Body of pancreas (tissue), 4 donors: ENCODE measurements around the gene SSR1. TPM values are rescaled to one million over a fixed set of nuclear protein-coding genes. Genes with fewer than 3 reads are reported as not detected.

Experiments
- ATAC-seq: fragments of 150-250 bp; one replicate; pipeline ENCODE4 v1.9.1; 2016
- DNase-seq, 4 donors: peaks; one replicate each; pipeline ENCODE4 v3.0.0-alpha.2; 2019
- H3K27ac ChIP-seq, 4 donors: fragments of 200-600 bp; sonication (generic); 1 replicate in 3 of 4; 2 replicates in 1 of 4; pipeline versions ENCODE4 v1.5.1 to v1.6.1; 2016 to 2019; ENCODE audit warnings: mild to moderate bottlenecking in 1 of 4, mixed read lengths in 1 of 4, moderate library complexity in 1 of 4
- H3K27me3 ChIP-seq, 2 donors: fragments of 200-600 bp; sonication (generic); one replicate each; pipeline ENCODE4 v1.6.0; 2016; ENCODE audit warnings: mild to moderate bottlenecking in 1 of 2
- H3K36me3 ChIP-seq, 2 donors: fragments of 200-600 bp; sonication (generic); replicated peaks in 1 of 2; 2 replicates each; pipeline ENCODE4 v1.5.1; 2016; ENCODE audit warnings: low read depth in 2 of 2; ENCODE audit not compliant: insufficient read depth in 1 of 2
- H3K4me1 ChIP-seq: fragments of 200-600 bp; sonication (generic); one replicate; pipeline ENCODE4 v1.6.0; 2016
- H3K4me3 ChIP-seq, 2 donors: fragments of 200-600 bp; sonication (generic); 1 replicate in 1 of 2; 2 replicates in 1 of 2; pipeline ENCODE4 v1.5.1; 2016 to 2019
- H3K9me3 ChIP-seq, 3 donors: fragments of 200-600 bp; sonication (generic); 1 replicate in 2 of 3; 2 replicates in 1 of 3; pipeline ENCODE4 v1.5.1; 2016
- POLR2A ChIP-seq, 3 donors: fragments of 450-650 bp; IDR thresholded peaks; one replicate each; pipeline ENCODE4 v1.6.1; 2016; ENCODE audit warnings: antibody characterized with exemption in 3 of 3, mild to moderate bottlenecking in 2 of 3
- WGBS, 2 donors: methylation state at CpG; one replicate each; pipeline ENCODE4 v1.1.5; 2017; 5-methylcytosine and 5-hydroxymethylcytosine counted together
- intact Hi-C: fragments of 100-400 bp; cut with DNase I; formaldehyde crosslinking; loops from one replicate; pipeline ENCODE4 v1.15.1; 2023
- total RNA-seq, 2 donors: library from RNA; depleted of rRNA; stranded (reverse); fragments of >200 nt; gene quantifications; one replicate each; pipeline ENCODE4 v1.1.0, GENCODE V29; 2016
- TF ChIP-seq, protein P1 (sequence below), 7 experiments: fragments of 450-650 bp in 4 of 7; fragments of 200-600 bp in 3 of 7; sonication (generic) in 3 of 7; IDR thresholded peaks; one replicate each; pipeline ENCODE4 v1.5.1; 2016 to 2019; ENCODE audit warnings: antibody characterized with exemption in 7 of 7

SSR1 gene
- total RNA-seq, 2 donors from 2014 or later, result 50.1 TPM

DNA sequence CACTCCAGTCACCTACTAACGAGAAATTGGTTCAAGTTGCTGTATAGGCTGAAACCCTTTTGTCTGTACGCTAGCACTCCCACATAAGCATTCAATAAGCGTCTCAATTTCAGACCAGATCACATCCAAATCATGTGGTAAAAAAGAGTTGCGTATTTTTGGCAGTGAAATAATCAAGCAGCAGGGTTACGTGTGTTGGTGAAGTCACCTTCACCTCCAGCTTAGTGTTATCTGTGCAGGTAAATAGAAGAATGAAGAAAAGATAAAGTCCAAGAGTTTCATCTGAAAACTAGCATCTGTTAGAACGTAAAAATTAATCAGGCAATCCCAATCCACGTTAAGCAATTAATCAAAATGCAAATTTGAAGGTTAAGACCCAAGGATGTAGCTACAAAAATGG is 11.3 kb downstream of the SSR1 start:
- Histone ChIP-seq H3K27ac (peak overlapping the region in 2 of 4 donors; percentile 50 to 52), H3K9me3 (no peaks in the 10 kb centered on the region), H3K4me1 (peaks cover 33% of the 10 kb centered on the region), H3K27me3 (no peaks in the 10 kb centered on the region), H3K36me3 (peaks cover 15 to 23% of the 10 kb centered on the region in 2 donors), H3K4me3 (no peak overlapping the region)
- TF ChIP-seq, protein P1, sequence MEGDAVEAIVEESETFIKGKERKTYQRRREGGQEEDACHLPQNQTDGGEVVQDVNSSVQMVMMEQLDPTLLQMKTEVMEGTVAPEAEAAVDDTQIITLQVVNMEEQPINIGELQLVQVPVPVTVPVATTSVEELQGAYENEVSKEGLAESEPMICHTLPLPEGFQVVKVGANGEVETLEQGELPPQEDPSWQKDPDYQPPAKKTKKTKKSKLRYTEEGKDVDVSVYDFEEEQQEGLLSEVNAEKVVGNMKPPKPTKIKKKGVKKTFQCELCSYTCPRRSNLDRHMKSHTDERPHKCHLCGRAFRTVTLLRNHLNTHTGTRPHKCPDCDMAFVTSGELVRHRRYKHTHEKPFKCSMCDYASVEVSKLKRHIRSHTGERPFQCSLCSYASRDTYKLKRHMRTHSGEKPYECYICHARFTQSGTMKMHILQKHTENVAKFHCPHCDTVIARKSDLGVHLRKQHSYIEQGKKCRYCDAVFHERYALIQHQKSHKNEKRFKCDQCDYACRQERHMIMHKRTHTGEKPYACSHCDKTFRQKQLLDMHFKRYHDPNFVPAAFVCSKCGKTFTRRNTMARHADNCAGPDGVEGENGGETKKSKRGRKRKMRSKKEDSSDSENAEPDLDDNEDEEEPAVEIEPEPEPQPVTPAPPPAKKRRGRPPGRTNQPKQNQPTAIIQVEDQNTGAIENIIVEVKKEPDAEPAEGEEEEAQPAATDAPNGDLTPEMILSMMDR (IDR thresholded peaks at IDR 0.05), result no peak
- no peak for TF ChIP-seq POLR2A (IDR thresholded peaks at IDR 0.05)
- DNase-seq (no peak), ATAC-seq (peak; percentile 48)
- 46 to 47% methylated on average over 7 of the region's 7 CpGs for WGBS, 2 donors
- intact Hi-C loops, result loop anchor here (10.0 kb wide), 1 partner anchor 273 kb away; no protein-coding TSS in a partner anchor

GRCh38 chr6:7300926-7301325 is 12.1 kb downstream of the SSR1 start:
- Histone ChIP-seq H3K36me3 (peaks cover 15 to 27% of the 10 kb centered on the region in 2 donors), H3K27me3 (no peaks in the 10 kb centered on the region), H3K9me3 (no peaks in the 10 kb centered on the region), H3K4me1 (peaks cover 27% of the 10 kb centered on the region), H3K27ac (peak overlapping the region in 1 of 4 donors; percentile 50), H3K4me3 (no peak overlapping the region)
- TF ChIP-seq, protein P1 (IDR thresholded peaks at IDR 0.05), result no peak
- TF ChIP-seq POLR2A (IDR thresholded peaks at IDR 0.05), result no peak
- DNase-seq (no peak), ATAC-seq (no peak)
- intact Hi-C loops, result loop anchor here (10.0 kb wide), 1 partner anchor 274 kb away; no protein-coding TSS in a partner anchor
- 48 to 65% methylated on average over 5 of the region's 5 CpGs for WGBS, 2 donors

- ATAC-seq (no peak), DNase-seq (no peak)
- H3K4me1 ChIP-seq, result peaks cover 19% of the 10 kb centered on the region
- no peak overlapping the region for H3K27ac ChIP-seq
- WGBS, 2 donors, result 82 to 89% methylated on average over 1 of the region's 1 CpG
- H3K9me3 ChIP-seq, result no peaks in the 10 kb centered on the region
- intact Hi-C loops, result no loop called here
- H3K27me3 ChIP-seq, result no peaks in the 10 kb centered on the region
- H3K36me3 ChIP-seq, result peaks cover 15 to 25% of the 10 kb centered on the region in 2 donors
- TF ChIP-seq, protein P1 (IDR thresholded peaks at IDR 0.05), result no peak
- no peak for TF ChIP-seq POLR2A (IDR thresholded peaks at IDR 0.05)
- H3K4me3 ChIP-seq, result no peak overlapping the region
Measured at GRCh38 chr6:7298113-7298512, 14.9 kb downstream of the SSR1 start.

- Histone ChIP-seq H3K4me3 (no peak overlapping the region), H3K27me3 (no peaks in the 10 kb centered on the region), H3K36me3 (peaks cover 7 to 28% of the 10 kb centered on the region in 2 donors), H3K9me3 (no peaks in the 10 kb centered on the region), H3K27ac (no peak overlapping the region), H3K4me1 (peaks cover 9% of the 10 kb centered on the region)
- DNase-seq (no peak), ATAC-seq (no peak)
- no peak for TF ChIP-seq POLR2A (IDR thresholded peaks at IDR 0.05)
- TF ChIP-seq, protein P1 (IDR thresholded peaks at IDR 0.05), result no peak
- intact Hi-C loops, result no loop called here
- 69 to 89% methylated on average over 2 of the region's 2 CpGs for WGBS, 2 donors
Measured at GRCh38 chr6:7296602-7297001, 16.4 kb downstream of the SSR1 start.

DNA sequence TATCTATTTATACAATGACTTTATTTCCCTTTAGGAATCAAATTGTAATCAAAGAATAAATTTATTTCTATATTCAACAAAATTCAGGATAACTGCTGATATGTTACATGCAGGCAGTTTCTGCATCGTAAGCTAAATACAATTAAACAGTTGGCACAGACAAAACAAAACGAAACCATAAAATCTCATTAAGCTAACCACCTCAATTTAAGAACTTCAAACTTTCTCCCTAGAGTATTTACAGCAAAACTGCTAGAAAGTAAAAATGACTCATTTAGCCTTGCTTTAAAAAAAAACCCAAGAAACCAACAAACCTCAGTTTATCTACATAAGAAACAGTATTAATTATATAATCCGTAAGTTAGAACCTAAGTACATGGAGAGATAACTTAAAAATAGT is 17.1 kb downstream of the SSR1 start:
- H3K27ac ChIP-seq, result no peak overlapping the region
- DNase-seq (no peak), ATAC-seq (no peak)
- no peaks in the 10 kb centered on the region for H3K9me3 ChIP-seq
- H3K4me1 ChIP-seq, result peaks cover 2% of the 10 kb centered on the region
- intact Hi-C loops, result no loop called here
- 88 to 90% methylated on average over 3 of the region's 3 CpGs for WGBS, 2 donors
- no peaks in the 10 kb centered on the region for H3K27me3 ChIP-seq
- no peak overlapping the region for H3K4me3 ChIP-seq
- no peak for TF ChIP-seq POLR2A (IDR thresholded peaks at IDR 0.05)
- H3K36me3 ChIP-seq, result peaks cover 2 to 29% of the 10 kb centered on the region in 2 donors
